Stimulated activated effector memory CD8-positive, alpha-beta T cell treated with anti-CD3 and anti-CD28 coated beads, Interleukin-12 subunit alpha, Interleukin-12 subunit beta, amount 100 ng/mL, for 72 hours (primary cell): Measurements from ENCODE around the gene MRPS27.

Experiments
- ATAC-seq: fragments of 150-1000 bp; cut with Tn5 transposase; 2 replicates; pipeline ENCODE4 v1.10.0; 2021
- DNase-seq, 2 donors: peaks; one replicate each; pipeline ENCODE4 v3.0.0; 2021 to 2022; ENCODE audit warnings: low spot score in 2 of 2
- H3K27ac Mint-ChIP-seq: one replicate; pipeline ENCODE4 v1.8.0; 2022; ENCODE audit warnings: mild to moderate bottlenecking, mixed read lengths
- H3K36me3 Mint-ChIP-seq: one replicate; pipeline ENCODE4 v1.8.0; 2022; ENCODE audit warnings: mild to moderate bottlenecking, mixed read lengths
- H3K4me1 Mint-ChIP-seq: one replicate; pipeline ENCODE4 v1.8.0; 2022; ENCODE audit warnings: mixed read lengths
- H3K4me3 Mint-ChIP-seq: one replicate; pipeline ENCODE4 v1.8.0; 2022; ENCODE audit warnings: mild to moderate bottlenecking, mixed read lengths
- H3K9me3 Mint-ChIP-seq: one replicate; pipeline ENCODE4 v1.8.0; 2022; ENCODE audit warnings: mixed read lengths

Gene MRPS27

DNA sequence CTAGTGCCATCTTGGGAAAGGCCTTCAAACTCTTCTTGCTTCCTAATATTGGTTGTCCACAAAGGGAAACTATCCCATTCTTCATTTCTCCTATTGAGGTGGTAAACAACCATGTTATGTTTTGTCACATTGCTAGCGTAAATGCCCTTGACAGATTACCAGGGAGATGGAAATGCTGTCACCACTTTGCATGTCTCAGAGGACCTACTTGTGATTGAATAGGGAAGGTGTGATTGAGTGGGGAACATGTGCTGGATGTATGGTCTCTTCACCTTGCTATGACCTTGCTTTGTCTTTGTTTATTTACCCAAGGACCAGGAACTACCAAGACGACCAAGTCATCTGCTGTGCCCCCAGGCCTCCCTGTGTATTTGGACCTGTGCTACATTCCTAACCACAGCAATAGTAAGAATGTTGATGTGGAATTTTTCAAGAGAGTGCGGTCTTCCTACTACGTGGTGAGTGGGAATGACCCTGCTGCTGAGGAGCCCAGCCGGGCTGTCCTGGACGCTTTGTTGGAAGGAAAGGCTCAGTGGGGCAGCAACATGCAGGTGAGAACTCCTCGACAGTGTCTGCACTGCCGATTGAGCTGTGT, 116.7 kb downstream of the MRPS27 start:
- ATAC-seq: no peak
- no peak for DNase-seq
- H3K36me3 Mint-ChIP-seq: no peaks in the 10 kb centered on the region
- no peaks in the 10 kb centered on the region for H3K9me3 Mint-ChIP-seq
- no peak overlapping the region for H3K27ac Mint-ChIP-seq
- H3K4me1 Mint-ChIP-seq: no peaks in the 10 kb centered on the region
- no peak overlapping the region for H3K4me3 Mint-ChIP-seq

DNA sequence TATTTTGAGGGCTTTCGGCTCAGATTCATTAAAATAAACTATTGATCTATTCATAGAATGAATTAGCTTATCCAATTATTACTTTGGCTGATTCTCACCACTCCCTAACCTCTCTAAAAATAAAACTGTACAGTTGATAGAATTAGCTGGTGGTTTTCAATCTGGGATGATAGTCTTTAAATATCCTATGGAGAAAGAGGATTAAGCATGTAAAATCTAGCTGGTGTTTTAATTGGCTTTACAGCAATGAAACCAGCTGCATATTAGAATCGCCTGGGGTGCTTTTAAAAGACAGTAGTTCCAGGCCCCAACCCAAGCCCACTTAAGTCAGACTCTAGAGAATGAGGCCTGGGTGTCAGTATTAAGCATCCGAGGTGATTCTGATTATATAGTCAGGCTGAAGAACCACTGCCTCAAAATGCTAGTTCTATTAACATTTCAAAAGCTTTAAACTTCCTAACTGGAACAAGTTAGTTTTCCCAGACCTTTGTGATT, 117.7 kb downstream of the MRPS27 start:
- Mint-ChIP-seq H3K4me1 (no peaks in the 10 kb centered on the region), H3K27ac (no peak overlapping the region), H3K36me3 (no peaks in the 10 kb centered on the region), H3K4me3 (no peak overlapping the region), H3K9me3 (no peaks in the 10 kb centered on the region)
- DNase-seq: no peak
- no peak for ATAC-seq

GRCh38 chr5:72199681-72200080, 120.4 kb downstream of the MRPS27 start:
- DNase-seq: no peak
- Mint-ChIP-seq H3K27ac (no peak overlapping the region), H3K9me3 (peaks cover 5% of the 10 kb centered on the region), H3K4me3 (no peak overlapping the region), H3K36me3 (peaks cover 9% of the 10 kb centered on the region), H3K4me1 (peaks cover 18% of the 10 kb centered on the region)
- no peak for ATAC-seq

DNA sequence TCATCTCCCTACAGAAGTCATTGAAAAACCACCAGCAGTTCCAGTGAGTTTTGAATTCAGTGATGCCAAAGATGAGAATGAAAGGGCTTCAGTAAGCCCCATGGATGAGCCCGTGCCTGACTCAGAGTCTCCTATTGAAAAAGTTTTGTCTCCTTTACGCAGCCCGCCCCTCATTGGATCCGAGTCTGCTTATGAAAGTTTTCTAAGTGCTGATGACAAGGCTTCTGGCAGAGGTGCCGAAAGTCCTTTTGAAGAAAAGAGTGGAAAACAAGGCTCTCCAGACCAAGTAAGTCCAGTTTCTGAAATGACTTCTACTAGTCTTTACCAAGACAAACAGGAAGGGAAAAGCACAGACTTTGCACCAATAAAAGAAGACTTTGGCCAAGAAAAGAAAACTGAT, 122.6 kb downstream of the MRPS27 start:
- ATAC-seq (no peak), DNase-seq (no peak)
- H3K27ac Mint-ChIP-seq: no peak overlapping the region
- peaks cover 9% of the 10 kb centered on the region for H3K36me3 Mint-ChIP-seq
- peaks cover 5% of the 10 kb centered on the region for H3K9me3 Mint-ChIP-seq
- H3K4me1 Mint-ChIP-seq: peaks cover 22% of the 10 kb centered on the region
- H3K4me3 Mint-ChIP-seq: no peak overlapping the region

- Mint-ChIP-seq H3K36me3 (peaks cover 9% of the 10 kb centered on the region), H3K4me1 (peaks cover 22% of the 10 kb centered on the region), H3K4me3 (peak overlapping the region; percentile 38), H3K27ac (no peak overlapping the region), H3K9me3 (peaks cover 5% of the 10 kb centered on the region)
- no peak for DNase-seq
- ATAC-seq: no peak
Measured at GRCh38 chr5:72195581-72195980, 124.5 kb downstream of the MRPS27 start.

DNA sequence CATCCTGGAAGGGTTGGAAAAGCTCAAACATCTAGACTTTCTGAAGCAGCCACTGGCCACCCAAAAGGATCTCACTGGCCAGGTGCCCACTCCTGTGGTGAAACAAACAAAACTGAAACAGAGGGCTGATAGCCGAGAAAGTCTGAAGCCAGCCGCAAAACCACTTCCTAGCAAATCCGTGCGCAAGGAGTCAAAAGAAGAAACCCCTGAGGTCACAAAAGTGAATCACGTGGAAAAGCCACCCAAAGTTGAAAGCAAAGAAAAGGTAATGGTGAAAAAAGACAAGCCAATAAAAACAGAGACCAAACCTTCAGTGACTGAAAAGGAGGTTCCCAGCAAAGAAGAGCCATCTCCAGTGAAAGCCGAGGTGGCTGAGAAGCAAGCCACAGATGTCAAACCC, 125.2 kb downstream of the MRPS27 start:
- peaks cover 5% of the 10 kb centered on the region for H3K9me3 Mint-ChIP-seq
- H3K27ac Mint-ChIP-seq: peak overlapping the region; percentile 3
- ATAC-seq (peak; percentile 87), DNase-seq (peak; percentile 31 to 85)
- peak overlapping the region; percentile 38 for H3K4me3 Mint-ChIP-seq
- peaks cover 9% of the 10 kb centered on the region for H3K36me3 Mint-ChIP-seq
- H3K4me1 Mint-ChIP-seq: peaks cover 22% of the 10 kb centered on the region

DNA sequence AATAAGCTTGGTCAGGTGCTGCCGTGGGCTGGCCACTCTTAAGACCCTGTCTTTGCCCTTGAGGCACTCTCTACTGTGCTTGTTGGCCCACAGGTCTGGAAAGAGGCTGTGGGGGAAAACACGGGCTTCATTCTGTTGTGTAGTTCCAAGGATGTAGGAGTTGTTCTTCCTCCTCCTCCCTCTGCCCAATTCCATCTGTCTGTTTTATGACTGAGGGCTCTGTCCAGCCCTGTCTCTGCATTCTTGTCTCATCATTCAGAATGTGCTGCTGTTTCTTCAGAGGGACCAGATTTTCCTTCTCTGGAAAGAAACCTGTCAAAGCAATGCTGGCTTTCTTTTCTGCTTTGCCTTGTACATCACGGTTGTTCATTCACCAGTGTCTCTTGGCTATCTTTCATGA, 128.6 kb downstream of the MRPS27 start:
- Mint-ChIP-seq H3K4me3 (no peak overlapping the region), H3K4me1 (peaks cover 21% of the 10 kb centered on the region)

DNA sequence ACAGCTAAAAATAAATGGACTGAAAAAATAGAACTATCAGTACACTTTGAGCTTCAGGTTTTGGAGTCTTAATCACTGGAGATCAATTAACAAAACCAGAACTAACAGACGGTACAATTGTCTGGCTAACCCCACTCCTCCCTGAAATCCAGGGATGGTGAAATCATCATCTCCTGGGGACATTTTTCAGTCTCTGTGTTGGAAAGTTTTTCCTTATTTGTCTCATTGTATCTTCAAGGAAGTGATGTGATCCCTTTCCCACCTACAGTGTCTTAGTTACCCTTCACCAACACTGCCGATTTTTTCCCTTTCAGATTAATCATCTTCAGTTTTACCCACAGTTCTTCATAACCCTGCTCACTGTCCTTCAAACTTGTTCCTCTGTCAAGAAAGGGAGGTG, 130.9 kb downstream of the MRPS27 start:
- Mint-ChIP-seq H3K4me1 (no peaks in the 10 kb centered on the region), H3K27ac (no peak overlapping the region)
- ATAC-seq: no peak

More for the DNA sequence above, 128.6 kb downstream of the MRPS27 start:
- peaks cover 5% of the 10 kb centered on the region for H3K9me3 Mint-ChIP-seq
- DNase-seq (no peak), ATAC-seq (no peak)
- no peak overlapping the region for H3K27ac Mint-ChIP-seq
- H3K36me3 Mint-ChIP-seq: peaks cover 9% of the 10 kb centered on the region

DNA sequence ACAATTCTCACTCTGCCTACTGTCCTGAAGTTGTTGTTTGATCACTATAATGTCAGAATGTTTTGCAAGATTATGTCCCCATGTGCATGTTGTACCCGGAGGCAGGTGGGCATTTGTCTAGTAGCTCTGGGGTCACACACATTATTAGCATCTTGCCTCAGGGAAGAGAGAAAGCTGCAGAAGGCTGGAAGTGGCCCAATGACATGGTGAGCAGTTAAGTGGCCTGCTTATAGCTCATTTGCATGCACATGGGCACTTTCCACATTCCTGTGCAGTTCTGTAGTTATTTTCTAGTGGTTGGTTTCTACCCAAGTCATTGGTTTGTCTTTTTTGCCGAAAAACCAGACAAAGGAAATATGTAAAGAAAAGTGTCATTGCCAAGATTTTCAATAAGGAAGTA, 131.9 kb downstream of the MRPS27 start:
- Mint-ChIP-seq H3K36me3 (no peaks in the 10 kb centered on the region), H3K4me1 (no peaks in the 10 kb centered on the region), H3K27ac (no peak overlapping the region), H3K4me3 (no peak overlapping the region), H3K9me3 (no peaks in the 10 kb centered on the region)
- DNase-seq (no peak), ATAC-seq (no peak)

More for the DNA sequence above, 130.9 kb downstream of the MRPS27 start:
- no peaks in the 10 kb centered on the region for H3K9me3 Mint-ChIP-seq
- DNase-seq: no peak
- H3K36me3 Mint-ChIP-seq: no peaks in the 10 kb centered on the region
- no peak overlapping the region for H3K4me3 Mint-ChIP-seq

DNA sequence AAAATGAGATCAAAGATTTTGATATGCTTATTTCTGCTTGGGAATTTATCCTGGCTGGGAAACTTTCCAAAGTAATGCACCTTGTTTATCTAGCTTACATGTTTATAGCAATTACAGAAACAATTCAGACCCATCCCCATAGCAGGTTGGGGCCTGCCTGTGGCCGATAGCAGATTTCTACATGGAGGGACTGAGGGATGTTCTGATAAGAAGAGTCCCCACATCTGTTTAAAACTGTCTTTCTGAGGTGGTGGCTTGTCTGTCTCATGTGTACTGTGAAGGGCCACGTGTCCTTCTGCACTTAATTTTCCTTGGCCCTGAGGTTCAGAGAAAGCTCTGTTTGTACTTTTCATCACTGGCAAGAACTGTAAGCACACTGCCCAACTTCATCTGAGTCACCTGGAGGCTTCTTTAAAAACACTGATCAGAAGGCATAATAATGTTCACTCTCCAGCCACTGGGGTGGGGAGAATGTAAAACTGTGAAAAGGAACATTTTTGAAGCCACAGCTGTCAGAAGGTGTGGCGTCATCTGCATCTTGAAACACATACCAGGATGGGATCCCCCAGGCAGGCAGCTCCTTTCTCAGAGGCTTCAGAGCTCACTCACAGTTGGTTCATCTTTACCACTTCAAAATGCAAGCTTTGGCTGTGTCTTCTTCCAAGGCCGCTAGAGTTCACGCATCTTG, 132.5 kb downstream of the MRPS27 start:
- DNase-seq: no peak
- peak; percentile 32 for ATAC-seq
- H3K36me3 Mint-ChIP-seq: no peaks in the 10 kb centered on the region
- no peak overlapping the region for H3K4me3 Mint-ChIP-seq
- no peaks in the 10 kb centered on the region for H3K4me1 Mint-ChIP-seq
- H3K27ac Mint-ChIP-seq: no peak overlapping the region
- H3K9me3 Mint-ChIP-seq: no peaks in the 10 kb centered on the region

DNA sequence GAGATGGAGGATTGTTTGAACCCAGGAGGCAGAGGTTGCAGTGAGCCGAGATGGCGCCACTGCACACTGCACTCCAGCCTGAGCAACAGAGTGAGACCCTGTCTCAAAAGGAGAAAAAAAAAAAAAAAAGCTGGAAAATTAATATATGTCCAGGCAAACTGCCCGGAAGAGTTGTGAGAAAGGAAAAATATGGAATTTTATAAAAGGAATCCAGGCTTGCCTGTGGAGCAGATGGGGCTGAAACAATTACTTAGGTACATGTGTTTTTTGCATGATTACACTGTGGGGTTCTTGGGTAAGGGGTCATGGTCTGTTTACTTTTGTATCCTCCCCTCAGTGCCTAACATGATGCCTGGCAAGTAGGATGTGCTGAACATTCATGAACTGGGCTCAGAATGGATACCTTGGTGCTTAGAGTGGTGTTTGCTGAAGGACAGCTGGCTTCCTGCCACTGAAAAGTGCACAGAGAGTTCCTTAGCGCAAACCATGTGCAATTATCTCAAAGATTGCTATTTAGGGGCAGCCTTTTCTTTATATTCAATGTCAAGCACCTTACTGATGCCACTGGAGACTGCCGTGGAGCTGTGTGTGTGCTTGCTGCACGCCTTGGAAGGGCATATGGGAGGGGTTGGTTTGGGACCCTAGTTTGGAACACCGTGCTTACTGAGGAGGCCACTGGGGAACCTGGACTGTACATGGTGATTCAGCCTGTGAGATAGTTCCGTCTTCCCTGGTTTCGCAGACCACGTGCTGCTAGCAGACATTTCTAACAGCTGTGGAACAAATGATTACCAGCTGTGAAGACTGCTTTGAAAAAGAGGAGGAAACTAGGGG, 134.3 kb downstream of the MRPS27 start:
- Mint-ChIP-seq H3K4me1 (no peaks in the 10 kb centered on the region), H3K4me3 (no peak overlapping the region), H3K36me3 (no peaks in the 10 kb centered on the region), H3K27ac (no peak overlapping the region), H3K9me3 (no peaks in the 10 kb centered on the region)
- DNase-seq: no peak
- no peak for ATAC-seq

GRCh38 chr5:72184408-72184807, 135.6 kb downstream of the MRPS27 start:
- H3K27ac Mint-ChIP-seq: no peak overlapping the region
- no peaks in the 10 kb centered on the region for H3K9me3 Mint-ChIP-seq

GRCh38 chr5:72183101-72183520, 136.9 kb downstream of the MRPS27 start:
- H3K4me1 Mint-ChIP-seq: no peaks in the 10 kb centered on the region
- H3K27ac Mint-ChIP-seq: no peak overlapping the region
- H3K4me3 Mint-ChIP-seq: no peak overlapping the region
- H3K36me3 Mint-ChIP-seq: no peaks in the 10 kb centered on the region
- DNase-seq (no peak), ATAC-seq (no peak)
- H3K9me3 Mint-ChIP-seq: no peaks in the 10 kb centered on the region

More at GRCh38 chr5:72184408-72184807, 135.6 kb downstream of the MRPS27 start:
- Mint-ChIP-seq H3K4me3 (no peak overlapping the region), H3K4me1 (no peaks in the 10 kb centered on the region), H3K36me3 (no peaks in the 10 kb centered on the region)
- ATAC-seq (no peak), DNase-seq (no peak)

- no peak for ATAC-seq
- no peak for DNase-seq
- Mint-ChIP-seq H3K4me3 (no peak overlapping the region), H3K27ac (no peak overlapping the region), H3K36me3 (no peaks in the 10 kb centered on the region), H3K4me1 (no peaks in the 10 kb centered on the region), H3K9me3 (no peaks in the 10 kb centered on the region)
Measured at GRCh38 chr5:72182686-72183085, 137.4 kb downstream of the MRPS27 start.

DNA sequence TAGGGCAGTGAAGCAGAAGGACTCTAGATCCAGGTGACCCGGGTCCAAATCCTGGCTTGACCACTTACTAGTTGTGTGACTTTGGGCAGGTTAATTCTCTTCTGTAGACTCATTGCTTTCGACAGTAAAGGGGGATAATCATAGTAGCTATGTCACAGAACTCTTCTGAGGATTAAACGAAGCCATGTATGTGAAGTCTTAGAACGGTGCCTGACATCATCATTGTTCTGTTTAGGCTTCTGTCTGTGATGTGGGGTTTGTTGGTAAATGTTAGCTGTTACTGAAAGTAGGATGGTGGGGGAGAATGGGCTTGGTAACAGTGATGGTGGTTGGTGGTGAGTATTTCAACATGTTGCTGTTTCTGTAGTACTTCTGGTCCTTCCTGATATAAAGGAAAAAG, 139.1 kb downstream of the MRPS27 start:
- H3K4me1 Mint-ChIP-seq: no peaks in the 10 kb centered on the region
- ATAC-seq: no peak
- no peaks in the 10 kb centered on the region for H3K36me3 Mint-ChIP-seq
- no peaks in the 10 kb centered on the region for H3K9me3 Mint-ChIP-seq
- DNase-seq: no peak
- H3K4me3 Mint-ChIP-seq: no peak overlapping the region
- no peak overlapping the region for H3K27ac Mint-ChIP-seq
